SK-N-MC (cell line): ENCODE data around the gene PITX2.

Source experiments
- EZH2 ChIP-seq: fragments of 200-600 bp; sonication (generic); IDR thresholded peaks from one replicate; pipeline ENCODE4 v1.6.1; 2017; ENCODE audit warnings: antibody characterized with exemption
- FOXP2 ChIP-seq: optimal IDR thresholded peaks from 2 replicates; pipeline ENCODE3; 2011; ENCODE audit warnings: mild to moderate bottlenecking, moderate library complexity; ENCODE audit not compliant: insufficient read depth; ENCODE audit errors: extremely low read length, control extremely low read depth
- POLR2AphosphoS5 ChIP-seq: IDR thresholded peaks from 2 replicates; pipeline ENCODE4 v1.6.1; 2012; ENCODE audit warnings: mild to moderate bottlenecking, low read depth, low read length, borderline replicate concordance

- no peak for TF ChIP-seq POLR2AphosphoS5
- TF ChIP-seq EZH2 = no peak
- no peak for TF ChIP-seq FOXP2
These were observed 5.2 kb upstream of the PITX2 start for GRCh38 chr4:110627977-110628662.
